Measurements from ENCODE around the gene PCSK4. TPM values are rescaled to one million over a fixed set of nuclear protein-coding genes. Genes with fewer than 3 reads are reported as not detected.

Gene PCSK4
- polyA plus RNA-seq, 2 of the 4 experiments (the other 2 are of a cell fraction) = 0.76 to 2.1 TPM

GRCh38 chr19:1516395-1516753 is 26.2 kb upstream of the PCSK4 start:
- no peak overlapping the region for H3K4me2 ChIP-seq
- no peaks in the 10 kb centered on the region for H3K9me3 ChIP-seq
- H3K4me3 ChIP-seq = no peak overlapping the region
- DNase-seq (ENCODE audit: low read depth in 1 of 2, low spot score in 1 of 2) (peak in 1 of 2 experiments; percentile 38), ATAC-seq (no peak), FAIRE-seq (no peak)
- TF ChIP-seq USF2 (IDR thresholded peaks at IDR 0.05) (0 out of 2 replicates have a peak, but pooled peaks have one; percentile 24), RFX5 (IDR thresholded peaks at IDR 0.05) (no peak)
- H3K27ac ChIP-seq = no peak overlapping the region
- ChIA-PET CTCF (interaction anchor here (1.1 kb wide), 1 partner anchor 30 kb away, joined by 4 read pairs; no protein-coding TSS in a partner anchor), POLR2A (no interaction called here)
- WGBS (ENCODE audit: missing lambda C conversion rate) = 61% methylated on average over 8 of the region's 8 CpGs
- no peaks in the 10 kb centered on the region for H3K4me1 ChIP-seq

- TF ChIP-seq GATA3 (IDR thresholded peaks at IDR 0.05; ENCODE audit: borderline replicate concordance) (no peak), HOXB5 (CRISPR knock-in tag; IDR thresholded peaks at IDR 0.05) (no peak), MAFK (IDR thresholded peaks at IDR 0.05; ENCODE audit: partially characterized antibody) (no peak), NFE2L2 (conservative IDR thresholded peaks at IDR 0.05; ENCODE audit: low read length) (no peak), NR3C1 (IDR thresholded peaks at IDR 0.05) (no peak), REST (IDR thresholded peaks at IDR 0.05) (no peak), ESRRA (IDR thresholded peaks at IDR 0.05; ENCODE audit: borderline replicate concordance, low read length) (no peak), HOXA7 (CRISPR knock-in tag; IDR thresholded peaks at IDR 0.05) (no peak), SREBF2 (IDR thresholded peaks at IDR 0.05) (no peak), CHD4 (IDR thresholded peaks at IDR 0.05; ENCODE audit: borderline replicate concordance) (no peak), CBX8 (IDR thresholded peaks at IDR 0.05) (no peak), POLR2A (IDR thresholded peaks at IDR 0.05; ENCODE audit: low read length) (no peak), HOXB13 (CRISPR knock-in tag; IDR thresholded peaks at IDR 0.05; ENCODE audit: low read depth) (no peak), ZC3H11A (IDR thresholded peaks at IDR 0.05) (no peak)
- no peak for FAIRE-seq
- 72% methylated on average over 11 of the region's 14 CpGs for WGBS (ENCODE audit: missing lambda C conversion rate)
Measured at GRCh38 chr19:1514986-1515721, 25.0 kb upstream of the PCSK4 start.

GRCh38 chr19:1514295-1514661 is 24.1 kb upstream of the PCSK4 start:
- Histone ChIP-seq H3K4me2 (no peak overlapping the region), H3K9me3 (no peaks in the 10 kb centered on the region), H3K27ac (peak overlapping the region in 1 of 2 experiments; percentile 95; a peak in 1 of 6 replicates), H3K4me1 (no peaks in the 10 kb centered on the region), H3K4me3 (no peak overlapping the region; the same call in 2 of the 3 replicates)
- DNase-seq (ENCODE audit: low read depth in 1 of 2, low spot score in 1 of 2) = no peak
- ChIA-PET CTCF (interaction anchor here (0.6 to 1.6 kb wide), 8 partner anchors 13 to 313 kb away, joined by 3 to 6 read pairs (median 4); no protein-coding TSS in a partner anchor), POLR2A (no interaction called here)
- FAIRE-seq = no peak
- no peak for TF ChIP-seq TP53 (CRISPR knock-in tag; IDR thresholded peaks at IDR 0.05)
- no peak for TF ChIP-seq BCL3 (IDR thresholded peaks at IDR 0.05)
- TF ChIP-seq ZNF302 (CRISPR knock-in tag; IDR thresholded peaks at IDR 0.05) = no peak
- no peak for TF ChIP-seq FOXS1 (CRISPR knock-in tag; IDR thresholded peaks at IDR 0.05)
- TF ChIP-seq ZSCAN20 (CRISPR knock-in tag; IDR thresholded peaks at IDR 0.05) = no peak
- no peak for TF ChIP-seq E2F6 (IDR thresholded peaks at IDR 0.05; ENCODE audit: borderline replicate concordance, low read depth)
- no peak for TF ChIP-seq CBX2 (IDR thresholded peaks at IDR 0.05; ENCODE audit: borderline replicate concordance, low read depth)
- TF ChIP-seq POLR2A (IDR thresholded peaks at IDR 0.05; ENCODE audit: low read length) = no peak
- no peak for TF ChIP-seq MAX (IDR thresholded peaks at IDR 0.05)
- TF ChIP-seq MAFK (IDR thresholded peaks at IDR 0.05; ENCODE audit: partially characterized antibody) = no peak
- TF ChIP-seq USF2 (IDR thresholded peaks at IDR 0.05) = no peak
- no peak for TF ChIP-seq ZC3H11A (IDR thresholded peaks at IDR 0.05)
- no peak for TF ChIP-seq GATA3 (IDR thresholded peaks at IDR 0.05; ENCODE audit: borderline replicate concordance)
- no peak for TF ChIP-seq RFX5 (IDR thresholded peaks at IDR 0.05)
- TF ChIP-seq EHMT2 (IDR thresholded peaks at IDR 0.05; ENCODE audit: low read depth) = no peak
- 45% methylated on average over 7 of the region's 10 CpGs for WGBS (ENCODE audit: missing lambda C conversion rate)
- ATAC-seq = no peak

More at GRCh38 chr19:1514986-1515721, 25.0 kb upstream of the PCSK4 start:
- no peaks in the 10 kb centered on the region for H3K9me3 ChIP-seq
- ChIA-PET POLR2A (no interaction called here), CTCF (interaction anchor here (0.5 to 1.6 kb wide), 7 partner anchors 12 to 312 kb away, joined by 3 to 6 read pairs (median 4); no protein-coding TSS in a partner anchor)
- H3K4me2 ChIP-seq = no peak overlapping the region
- ATAC-seq (no peak), DNase-seq (ENCODE audit: low read depth in 1 of 2, low spot score in 1 of 2) (no peak)
- no peaks in the 10 kb centered on the region for H3K4me1 ChIP-seq
- no peak overlapping the region for H3K27ac ChIP-seq
- H3K4me3 ChIP-seq = no peak overlapping the region

Data from A549 (cell line).